NCI-H1417 (cell line): ENCODE measurements around the gene LYL1.

Experiments
- DNase-seq, 3 experiments: peaks; one replicate each; lab custom pipeline; 2025; lab: John Stamatoyannopoulos, UW

LYL1 gene

GRCh38 chr19:13056052-13056660 is 46.5 kb downstream of the LYL1 start:
- DNase-seq = peak in 1 of 3 experiments; percentile 68

- DNase-seq = no peak
Measured at GRCh38 chr19:13055213-13056051, 47.2 kb downstream of the LYL1 start.

GRCh38 chr19:13054626-13055212 is 47.9 kb downstream of the LYL1 start:
- DNase-seq = no peak

- no peak for DNase-seq
Measured at GRCh38 chr19:13053761-13054625, 48.7 kb downstream of the LYL1 start.

GRCh38 chr19:13053238-13053637 is 49.4 kb downstream of the LYL1 start:
- no peak for DNase-seq

- no peak for DNase-seq
Measured at GRCh38 chr19:13052447-13053175, 50.0 kb downstream of the LYL1 start.

- DNase-seq = peak; percentile 79 to 91 (median 87)
Measured at GRCh38 chr19:13051557-13052165, 51.0 kb downstream of the LYL1 start.

GRCh38 chr19:13050274-13050673 is 52.4 kb downstream of the LYL1 start:
- no peak for DNase-seq
